Stimulated activated CD8-positive, alpha-beta memory T cell treated with anti-CD3 and anti-CD28 coated beads, Interleukin-4, amount 100 ng/mL, for 48 hours (primary cell): ENCODE data around the gene SNRNP27.
A peak's percentile ranks its signal among the peaks of the same experiment; 100 is the strongest.
"Not testable (repeated sequence)": the region's sequence is repeated elsewhere in the genome, so short reads cannot be mapped to it uniquely, and the experiment has no call there.

Source experiments
- DNase-seq: peaks from one replicate; pipeline ENCODE4 v3.0.0-alpha.2; 2020

The SNRNP27 gene, protein sequence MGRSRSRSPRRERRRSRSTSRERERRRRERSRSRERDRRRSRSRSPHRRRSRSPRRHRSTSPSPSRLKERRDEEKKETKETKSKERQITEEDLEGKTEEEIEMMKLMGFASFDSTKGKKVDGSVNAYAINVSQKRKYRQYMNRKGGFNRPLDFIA

DNA sequence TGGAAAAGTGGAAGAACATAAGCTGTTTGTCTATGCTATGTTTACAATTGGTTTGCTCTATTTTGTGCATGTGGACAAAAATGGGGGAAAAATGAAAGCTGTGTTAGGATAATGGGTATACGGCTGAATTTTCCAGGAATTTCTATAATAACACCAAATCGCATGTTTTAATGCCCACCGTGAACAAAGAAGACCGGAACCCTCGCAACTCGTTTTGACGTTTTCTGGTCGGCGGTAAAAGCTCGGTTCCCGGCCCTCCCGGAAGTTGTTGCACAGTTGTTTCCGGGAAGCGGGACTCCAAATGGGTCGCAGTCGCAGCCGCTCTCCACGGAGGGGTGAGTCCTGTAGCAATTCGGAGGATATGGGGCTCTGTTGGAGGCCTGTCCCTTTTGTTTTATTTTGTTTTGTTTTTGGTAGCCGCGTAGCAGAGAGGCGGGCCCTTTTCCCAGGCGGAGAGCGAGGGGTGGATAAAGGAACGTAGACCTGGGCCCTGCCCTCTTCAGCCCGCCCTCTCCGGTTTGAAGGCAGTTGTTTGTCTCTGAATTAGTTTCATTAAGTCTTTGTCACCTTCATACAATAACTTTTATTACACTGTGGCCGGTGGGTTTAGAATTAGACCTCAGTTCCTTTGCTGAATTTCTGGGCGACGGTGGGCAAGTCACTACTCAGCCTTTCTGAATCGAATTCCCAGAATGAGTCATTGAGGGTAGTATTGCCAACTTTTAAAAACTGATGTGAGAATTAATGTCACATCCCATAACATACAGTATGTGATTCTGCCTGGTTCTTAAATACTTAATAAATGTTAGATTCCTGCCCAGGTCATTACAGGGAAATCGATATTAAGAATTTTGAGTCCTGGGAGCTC lies at the start of gene SNRNP27:
Gene SNRNP27 (plus strand): TSS at position 273 of the 868 bp plus-strand sequence. CDS start 29 bp downstream, at position 302.
- peak; percentile 86 for DNase-seq

DNA sequence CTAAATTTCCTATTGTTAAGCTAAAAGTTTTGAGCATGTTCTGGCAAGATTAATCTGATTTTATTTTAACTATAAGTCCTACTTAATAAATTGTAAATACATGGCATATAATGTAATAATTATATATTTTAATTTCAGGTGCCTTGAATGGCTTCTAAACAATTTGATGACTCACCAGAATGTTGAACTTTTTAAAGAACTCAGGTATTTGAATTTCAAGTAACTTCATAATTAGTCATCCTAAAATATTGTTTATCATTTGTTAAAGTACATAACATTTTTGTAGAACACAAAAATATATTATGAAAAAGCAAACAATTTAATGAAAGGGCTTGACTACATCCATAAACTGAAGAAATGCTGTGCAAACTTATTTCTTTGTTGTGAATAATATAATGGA lies 49.8 kb upstream of the SNRNP27 start:
- no peak for DNase-seq

DNA sequence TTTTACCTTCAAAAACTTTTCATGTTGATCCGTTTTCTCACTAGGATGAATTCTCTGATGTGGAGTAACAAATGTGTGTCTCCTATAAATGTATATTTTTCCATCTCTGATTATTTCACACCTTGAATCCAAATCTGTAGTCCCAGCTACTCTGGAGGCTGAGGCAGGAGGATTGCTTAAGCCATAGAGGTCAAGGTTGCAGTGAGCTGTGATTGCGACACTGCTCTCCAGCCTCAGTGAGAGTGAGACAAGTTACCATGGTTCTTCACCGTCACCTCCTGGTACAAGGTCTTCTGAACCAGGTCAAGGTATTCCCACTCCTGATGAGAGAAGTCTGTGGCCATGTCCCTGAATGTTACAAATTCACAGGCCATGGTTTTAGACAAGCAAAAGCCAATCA lies 49.2 kb upstream of the SNRNP27 start:
- no peak for DNase-seq

DNA sequence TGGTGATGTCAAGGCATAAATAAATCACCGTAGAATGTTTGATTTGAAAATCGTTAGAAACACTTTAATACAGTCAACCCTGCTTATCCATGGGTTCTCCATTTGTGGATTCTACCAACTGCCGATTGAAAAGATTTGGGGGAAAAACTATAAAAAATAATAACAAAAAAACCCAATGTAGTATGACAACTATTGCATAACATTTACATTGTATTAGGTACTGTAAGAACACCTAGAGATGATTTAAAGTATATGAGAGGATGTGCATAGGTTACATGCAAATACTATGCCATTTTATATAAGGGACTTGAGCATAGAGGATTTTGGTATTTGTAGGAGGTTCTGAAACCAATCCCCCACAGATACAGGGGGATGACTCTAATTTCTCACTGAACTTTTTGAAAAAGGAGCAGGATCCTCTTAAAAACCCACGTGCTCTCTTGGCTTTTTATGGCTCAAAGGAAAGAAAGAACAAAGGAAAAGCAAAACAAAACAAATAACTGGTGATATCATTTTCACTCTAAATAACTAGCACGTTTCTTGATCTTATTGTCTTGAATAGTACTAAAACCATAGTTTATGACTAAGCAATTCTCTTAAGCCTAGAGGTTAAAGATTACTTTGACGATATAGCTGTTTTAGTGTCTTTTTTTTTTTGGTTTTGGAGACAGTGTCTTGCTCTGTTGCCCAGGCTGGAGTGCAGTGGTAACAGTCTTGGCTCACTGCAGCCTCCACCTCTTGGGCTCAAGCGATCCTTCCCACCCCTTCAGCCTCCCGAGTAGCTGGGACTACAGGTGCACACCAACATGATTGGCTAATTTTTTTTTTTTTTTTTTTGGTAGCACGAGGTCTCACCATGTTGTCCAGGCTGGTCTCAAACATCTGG lies 47.3 kb upstream of the SNRNP27 start:
- DNase-seq, result no peak

DNA sequence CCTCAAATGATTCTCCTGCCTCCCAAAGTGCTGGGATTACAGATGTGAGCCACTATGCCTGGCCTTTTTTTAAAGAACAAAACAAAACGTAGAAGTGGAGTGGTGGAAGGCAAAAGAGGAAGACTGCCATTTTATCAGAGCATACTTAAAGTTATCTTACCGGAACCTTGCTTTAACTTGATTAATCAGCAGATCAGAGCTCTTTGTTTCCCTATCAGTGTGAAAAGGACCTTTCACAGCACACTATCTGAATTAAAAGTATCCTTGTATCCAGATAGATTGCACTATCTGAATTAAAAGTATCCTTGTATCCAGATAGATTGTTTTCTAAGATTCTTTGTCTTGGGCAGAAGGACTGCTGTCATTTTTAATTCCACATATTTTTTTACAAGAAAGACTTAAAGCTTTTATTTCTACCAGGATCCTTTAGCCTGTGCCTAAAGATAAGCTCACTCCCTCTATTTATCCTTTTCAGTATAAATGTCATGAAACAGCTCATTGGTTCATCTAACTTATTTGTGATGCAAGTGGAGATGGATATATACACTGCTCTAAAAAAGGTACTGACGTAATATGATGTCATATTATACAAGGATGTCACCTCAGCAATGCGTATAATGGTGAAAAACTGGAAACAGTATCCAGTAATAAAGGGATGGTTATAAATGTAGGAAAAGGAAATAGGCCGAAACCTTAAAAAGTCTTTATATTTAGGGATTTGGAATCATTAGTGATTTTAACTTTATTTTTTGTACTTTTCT lies 46.5 kb upstream of the SNRNP27 start:
- DNase-seq, result no peak

DNA sequence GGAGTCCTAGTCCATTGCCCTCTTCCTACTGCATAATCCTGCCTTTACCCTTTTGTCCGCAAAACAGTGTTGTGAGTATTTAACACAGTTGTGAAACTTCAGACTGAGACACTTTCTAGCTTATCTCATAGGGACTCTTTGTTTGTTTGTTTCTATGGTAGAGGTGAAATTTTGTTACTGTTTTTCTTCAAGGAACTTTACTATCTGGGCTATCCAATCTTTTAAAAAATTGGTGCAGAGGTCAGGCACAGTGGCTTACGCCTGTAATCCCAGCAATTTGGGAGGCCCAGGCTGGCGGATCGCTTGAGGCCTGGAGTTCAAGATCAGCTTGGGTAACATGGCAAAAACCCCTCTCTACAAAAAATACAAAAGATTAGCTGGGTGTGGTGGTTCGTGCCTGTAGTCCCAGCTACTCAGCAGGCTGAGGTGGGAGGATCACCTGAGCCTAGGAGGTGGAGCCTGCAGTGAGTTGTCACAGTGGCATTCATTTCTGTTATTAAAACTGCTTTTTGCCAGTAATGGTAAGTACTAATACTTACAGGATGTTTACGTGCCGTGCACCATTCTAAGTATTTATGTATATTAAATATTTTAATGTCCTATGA lies 45.5 kb upstream of the SNRNP27 start:
- DNase-seq, result no peak

DNA sequence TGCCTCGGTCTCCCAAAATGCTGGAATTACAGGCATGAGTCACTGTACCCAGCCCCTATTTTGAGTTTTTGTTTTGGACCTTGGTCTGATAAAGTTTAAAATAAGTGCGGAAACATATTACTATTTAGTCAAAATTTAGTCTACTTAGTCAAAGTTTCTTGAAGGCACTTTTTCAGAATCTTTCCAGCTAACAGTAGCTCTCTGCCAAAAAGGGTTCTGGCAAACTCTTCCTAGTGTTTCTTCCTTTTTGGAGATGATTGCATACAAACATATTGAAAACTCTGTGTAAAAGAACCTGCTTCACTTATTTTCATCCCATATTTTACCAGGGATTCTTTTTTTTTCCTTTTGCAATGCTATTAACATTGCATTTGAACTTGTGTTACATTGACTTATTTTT lies 35.5 kb upstream of the SNRNP27 start:
- DNase-seq, result no peak

DNA sequence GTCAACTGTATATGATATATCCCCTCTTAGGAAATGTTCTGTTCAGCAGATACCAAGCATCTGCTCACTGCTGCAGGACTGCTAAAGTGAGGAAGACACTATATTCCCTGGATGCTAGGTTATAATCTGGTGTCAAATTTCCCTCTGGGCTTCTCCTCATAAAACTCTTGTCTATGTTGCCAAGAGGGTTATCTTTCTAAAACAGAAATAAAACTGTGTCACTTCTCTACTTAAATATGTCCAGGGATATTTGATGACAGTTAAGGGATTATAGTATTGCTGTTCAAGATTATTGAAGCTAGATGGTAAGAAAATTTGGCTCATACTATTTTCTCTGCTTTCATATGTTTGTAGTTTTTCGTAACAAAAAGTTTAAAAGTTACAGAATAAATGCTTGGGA lies 30.5 kb upstream of the SNRNP27 start:
- DNase-seq, result no peak

DNA sequence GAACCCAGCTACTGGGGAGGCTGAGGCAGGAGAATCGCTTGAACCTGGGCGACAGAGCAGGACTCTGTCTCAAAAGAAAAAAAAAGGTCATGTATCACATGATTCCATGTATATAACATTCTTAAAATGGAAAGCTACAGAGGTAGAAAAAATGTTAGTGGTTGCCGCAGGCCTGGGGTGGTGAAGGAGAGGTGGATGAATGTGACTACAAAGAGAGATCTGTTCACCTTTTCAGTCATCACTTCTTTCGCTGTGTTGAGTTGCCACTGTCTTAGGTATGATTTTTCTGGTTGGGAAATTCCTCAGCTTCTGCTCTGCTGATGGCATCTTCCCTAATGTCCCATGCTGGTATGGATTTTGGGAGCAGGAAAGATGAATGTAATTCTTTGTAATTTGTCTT lies 5.3 kb upstream of the SNRNP27 start:
- DNase-seq, result no peak

DNA sequence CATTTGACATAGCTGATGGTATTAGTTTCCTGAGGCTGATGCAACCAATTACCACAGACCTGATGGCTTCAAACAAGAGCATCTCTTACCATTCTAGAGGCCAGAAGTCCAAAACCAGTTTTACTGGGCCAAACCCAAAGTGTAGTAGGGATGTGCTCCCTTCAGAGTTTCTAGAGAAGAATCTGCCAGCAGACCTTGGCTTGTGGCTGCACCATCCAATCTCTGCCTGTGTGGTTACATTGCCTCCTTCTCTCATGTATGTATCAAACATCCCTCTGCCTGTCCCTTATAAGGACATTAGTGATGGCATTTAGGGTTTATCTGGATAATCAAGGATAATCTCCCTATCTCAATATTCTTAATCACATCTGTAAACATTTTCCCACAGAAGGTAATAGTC lies 4.5 kb upstream of the SNRNP27 start:
- DNase-seq, result no peak

DNA sequence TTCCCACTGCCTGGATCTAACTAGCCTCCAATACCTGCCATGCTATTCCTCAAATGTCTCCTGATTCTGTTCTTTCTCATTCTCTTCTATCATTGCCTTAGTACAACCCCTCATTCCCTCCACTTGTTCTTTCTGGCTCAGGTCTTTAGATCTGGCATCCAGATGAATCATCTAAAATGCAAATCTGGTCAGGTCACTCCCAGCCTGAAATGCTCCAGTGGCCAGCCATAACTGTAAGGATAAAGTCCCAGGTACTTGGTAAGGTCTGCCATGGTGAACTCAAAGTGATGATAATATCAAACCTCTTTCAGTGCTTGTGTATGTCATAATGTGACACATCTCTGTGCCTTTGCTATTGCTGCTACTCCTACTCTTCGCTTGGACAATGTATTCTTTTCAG lies 2.9 kb upstream of the SNRNP27 start:
- no peak for DNase-seq

DNA sequence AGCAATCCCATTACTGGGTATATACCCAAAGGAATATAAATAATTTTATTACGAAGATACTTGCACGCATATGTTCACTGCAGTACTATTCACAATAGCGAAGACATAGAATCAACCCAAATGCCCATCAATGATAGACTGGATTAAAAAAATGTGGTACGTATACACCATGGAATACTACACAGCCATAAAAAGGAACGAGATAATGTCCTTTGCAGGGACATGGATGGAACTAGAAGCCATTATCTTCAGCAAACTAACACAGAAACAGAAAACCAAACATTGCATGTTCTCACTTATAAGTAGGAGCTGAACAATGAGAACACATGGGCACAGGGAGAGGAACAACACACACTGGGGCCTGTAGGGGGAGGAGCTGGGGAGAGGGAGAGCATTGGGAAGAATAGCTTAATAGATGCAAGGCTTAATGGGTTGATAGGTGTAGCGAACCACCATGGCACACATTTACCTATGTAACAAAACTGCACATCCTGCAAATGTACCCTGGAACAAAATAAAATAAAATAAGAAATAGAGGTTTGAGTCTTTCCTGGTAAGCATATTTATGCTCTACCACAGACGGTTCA lies 825 bp upstream of the SNRNP27 start:
- not testable (repeated sequence) for DNase-seq

DNA sequence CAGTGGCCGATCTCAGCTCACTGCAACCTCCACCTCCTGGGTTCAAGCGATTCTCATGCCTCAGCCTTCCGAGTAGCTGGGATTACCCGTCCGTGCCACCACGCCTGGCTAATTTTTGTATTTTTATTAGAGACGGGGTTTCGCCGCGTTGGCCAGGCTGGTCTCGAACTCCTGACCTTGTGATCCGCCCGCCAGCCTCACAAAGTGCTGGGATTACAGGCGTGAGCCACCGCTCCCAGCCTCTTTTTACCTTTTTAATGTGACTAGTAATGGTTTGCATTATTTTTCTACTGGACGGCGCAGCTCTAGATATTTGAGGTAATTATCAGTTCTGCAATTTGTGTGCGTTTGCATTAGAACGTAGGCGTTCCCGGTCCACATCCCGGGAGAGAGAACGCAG lies 981 bp downstream of the SNRNP27 start:
- DNase-seq, result not testable (repeated sequence)

DNA sequence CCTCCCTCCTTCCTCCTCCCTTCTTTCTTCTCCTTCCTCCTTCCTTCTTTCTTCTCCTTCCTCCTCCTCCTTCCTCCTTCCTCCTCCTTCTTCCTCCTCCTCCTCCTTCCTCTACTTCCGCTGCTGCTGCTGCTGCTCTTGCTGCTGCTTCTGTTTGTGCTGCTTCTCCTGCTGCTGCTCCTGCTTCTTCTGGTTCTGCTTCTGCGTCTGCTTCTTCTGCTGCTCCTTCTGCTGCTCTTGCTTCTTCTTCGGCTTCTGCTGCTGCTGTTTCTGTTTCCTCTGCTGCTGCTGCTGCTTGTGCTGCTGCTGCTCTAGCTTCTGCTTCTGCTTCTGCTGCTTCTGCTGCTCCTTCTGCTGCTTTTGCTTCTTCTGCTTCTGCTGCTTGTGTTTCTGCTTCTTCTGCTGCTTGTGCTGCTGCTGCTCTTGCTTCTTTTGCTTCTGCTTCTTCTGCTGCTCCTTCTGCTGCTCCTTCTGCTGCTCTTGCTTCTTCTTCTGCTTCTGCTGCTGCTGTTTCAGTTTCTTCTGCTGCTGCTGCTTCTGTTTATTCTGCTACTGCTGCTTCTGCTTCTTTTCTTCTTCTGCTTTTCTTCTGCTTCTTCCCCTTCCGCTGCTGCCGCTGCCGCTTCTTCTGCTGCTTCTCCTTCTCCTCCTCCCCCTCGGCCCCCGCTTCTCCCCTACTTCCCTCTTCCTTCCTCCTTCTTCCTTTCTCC lies 8.6 kb downstream of the SNRNP27 start:
- DNase-seq, result no peak

DNA sequence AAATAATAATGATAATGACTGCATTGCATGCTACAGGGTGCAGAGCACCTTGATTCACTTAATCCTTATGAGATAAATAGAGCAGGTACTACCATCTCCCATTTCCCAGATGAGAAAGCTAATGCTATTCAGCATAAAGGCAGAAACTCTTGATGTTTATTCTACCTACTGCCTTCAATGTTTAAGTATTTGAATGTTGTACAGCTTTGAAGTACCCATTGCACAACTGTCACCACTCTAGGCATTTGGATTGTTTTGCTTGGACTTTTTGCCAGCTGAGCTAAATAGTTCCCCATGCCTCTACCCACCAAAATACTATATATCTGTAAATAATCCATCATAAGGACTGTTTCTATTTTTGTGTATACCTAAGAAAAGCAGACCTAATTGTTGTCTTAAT lies 13.5 kb downstream of the SNRNP27 start:
- no peak for DNase-seq

DNA sequence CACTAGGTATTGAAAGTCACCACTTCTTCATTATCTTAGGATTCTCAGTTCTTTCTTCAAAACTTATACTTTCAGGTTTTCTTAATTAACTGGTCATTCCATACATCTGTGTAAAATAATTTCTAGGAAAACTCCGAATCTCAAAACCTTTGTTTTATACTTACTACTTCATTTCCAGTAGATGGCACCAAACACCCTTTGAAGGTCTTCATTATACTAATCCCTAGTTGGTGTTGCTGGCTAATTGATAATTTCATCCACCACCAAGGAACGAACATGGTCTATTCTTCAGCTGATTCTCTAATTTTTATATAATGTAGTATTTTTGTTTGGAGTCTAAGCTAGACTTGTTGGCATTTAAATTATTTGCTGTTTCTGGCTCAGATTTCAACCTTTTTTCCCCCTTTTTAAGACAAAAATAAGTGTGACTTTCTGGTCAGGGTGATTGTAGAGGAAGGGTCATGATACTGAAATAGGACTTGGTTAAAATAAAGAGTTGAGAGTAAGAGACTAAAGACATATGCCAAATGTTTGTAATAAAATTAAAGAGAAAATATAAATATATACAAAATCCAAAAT lies 18.3 kb downstream of the SNRNP27 start:
- no peak for DNase-seq

DNA sequence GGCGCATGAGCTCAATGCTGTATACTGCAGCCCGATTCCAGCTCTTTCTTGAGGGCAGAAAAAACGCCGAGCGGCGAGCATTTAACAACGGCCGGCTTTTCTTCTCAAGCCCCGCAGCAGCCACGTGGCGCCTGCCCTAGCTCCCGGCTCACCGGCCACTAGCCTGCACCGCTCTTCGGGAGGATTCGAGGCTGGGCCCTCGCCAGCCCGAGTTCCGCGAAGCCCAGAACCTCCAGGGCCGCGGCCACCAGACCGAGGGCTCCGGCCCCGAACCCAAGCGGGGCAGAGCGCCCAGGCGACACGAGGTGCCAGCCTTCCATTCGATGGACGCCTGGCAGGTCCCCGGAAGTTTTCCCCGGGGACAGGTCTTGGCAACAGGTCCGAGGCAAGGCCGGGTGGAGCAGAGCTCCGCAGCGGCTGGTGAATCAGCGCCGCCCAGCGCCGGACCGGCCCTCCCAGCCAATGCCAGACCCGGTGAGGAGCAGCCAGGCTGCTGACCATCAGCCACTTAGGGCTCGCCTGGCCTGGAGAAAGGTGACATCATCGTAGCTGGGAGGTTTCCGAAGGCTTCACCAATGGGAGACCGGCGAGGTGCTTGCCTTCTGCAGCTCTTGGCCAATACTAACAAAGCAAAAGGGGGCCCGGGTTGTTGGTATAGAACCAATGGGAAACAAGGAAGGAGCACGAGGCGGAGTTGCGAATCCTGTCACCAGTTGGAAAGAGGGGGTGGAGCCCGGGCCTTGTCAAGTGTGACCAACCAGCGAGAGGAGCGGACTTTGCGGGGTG lies 20.6 kb downstream of the SNRNP27 start:
- DNase-seq, result no peak

DNA sequence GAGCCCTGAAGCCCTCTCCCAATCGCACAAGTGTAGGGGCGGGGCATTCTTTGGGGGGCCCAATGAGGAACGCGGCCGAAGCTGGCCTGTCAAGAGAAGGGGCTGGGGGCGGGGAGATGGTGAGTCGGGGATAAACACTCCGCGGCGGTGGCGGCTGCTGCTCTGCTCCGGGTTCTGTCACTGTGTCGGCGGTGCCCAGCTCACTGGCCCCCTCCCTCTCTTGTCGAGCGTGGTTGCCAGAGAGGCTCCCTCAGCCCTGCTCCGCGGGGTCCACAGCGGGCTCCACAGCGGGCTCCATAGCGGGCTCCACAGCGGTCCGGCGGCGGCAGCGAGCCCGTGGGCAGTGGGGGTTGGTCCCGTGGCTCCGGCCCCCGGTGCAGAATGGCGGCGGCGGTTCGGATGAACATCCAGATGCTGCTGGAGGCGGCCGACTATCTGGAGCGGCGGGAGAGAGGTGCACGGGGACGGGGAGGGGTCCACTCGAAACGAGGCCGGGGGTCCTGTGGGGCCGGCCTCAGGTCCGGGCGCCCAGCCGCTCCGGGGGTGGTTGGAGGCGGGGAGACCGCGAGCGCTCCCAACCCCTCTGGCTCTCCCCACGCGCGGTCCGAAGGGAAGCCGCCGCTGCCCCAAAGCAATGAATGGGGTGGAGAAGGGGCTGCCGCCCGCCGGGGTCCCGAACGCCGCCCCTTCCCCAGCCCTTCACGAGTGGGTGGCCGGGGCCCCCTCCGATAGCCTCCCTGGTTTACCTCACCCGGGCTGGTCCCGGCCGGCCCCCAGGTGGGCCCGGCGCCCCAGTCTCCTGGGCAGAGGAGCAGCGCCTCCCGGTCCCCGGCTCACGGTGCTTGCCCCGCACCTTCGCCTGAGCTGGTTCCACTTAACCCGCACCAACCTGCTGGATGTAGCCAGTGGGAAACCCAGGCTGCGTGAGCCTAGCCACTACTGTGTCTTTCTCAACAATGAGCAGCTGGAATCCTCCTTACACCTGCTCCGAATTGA lies 21.5 kb downstream of the SNRNP27 start, which contains the start of gene MXD1:
Gene MXD1 (plus strand): TSS at position 160 of the 996 bp plus-strand sequence. CDS start 222 bp downstream, at position 382.
- DNase-seq, result peak; percentile 100

DNA sequence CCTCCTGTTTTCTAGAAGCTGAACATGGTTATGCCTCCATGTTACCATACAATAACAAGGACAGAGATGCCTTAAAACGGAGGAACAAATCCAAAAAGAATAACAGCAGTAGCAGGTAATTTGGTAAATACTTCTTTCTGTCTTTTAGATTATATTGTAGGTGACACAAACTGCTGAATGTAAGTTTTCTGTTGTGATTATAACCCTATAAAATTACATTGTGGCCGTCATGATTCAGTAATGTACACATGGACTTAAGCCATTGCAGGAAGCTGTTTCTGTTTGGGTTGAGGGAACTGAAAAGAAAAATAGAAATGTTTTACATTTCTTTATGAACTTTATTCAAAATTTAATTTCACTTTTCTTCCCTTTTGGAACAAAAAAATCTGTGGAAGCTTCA lies 22.4 kb downstream of the SNRNP27 start:
- no peak for DNase-seq
